ENCODE results near the gene AHDC1. TPM values are rescaled to one million over a fixed set of nuclear protein-coding genes. Genes with fewer than 3 reads are reported as not detected.
"Not testable (repeated sequence)": the region's sequence is repeated elsewhere in the genome, so short reads cannot be mapped to it uniquely, and the experiment has no call there.

The AHDC1 gene
- total RNA-seq, 5 donors from 2014 or later (not counting 1 experiment from before 2014, with no cell fraction given): 21.9 to 26.4 (median 23.1) TPM

DNA sequence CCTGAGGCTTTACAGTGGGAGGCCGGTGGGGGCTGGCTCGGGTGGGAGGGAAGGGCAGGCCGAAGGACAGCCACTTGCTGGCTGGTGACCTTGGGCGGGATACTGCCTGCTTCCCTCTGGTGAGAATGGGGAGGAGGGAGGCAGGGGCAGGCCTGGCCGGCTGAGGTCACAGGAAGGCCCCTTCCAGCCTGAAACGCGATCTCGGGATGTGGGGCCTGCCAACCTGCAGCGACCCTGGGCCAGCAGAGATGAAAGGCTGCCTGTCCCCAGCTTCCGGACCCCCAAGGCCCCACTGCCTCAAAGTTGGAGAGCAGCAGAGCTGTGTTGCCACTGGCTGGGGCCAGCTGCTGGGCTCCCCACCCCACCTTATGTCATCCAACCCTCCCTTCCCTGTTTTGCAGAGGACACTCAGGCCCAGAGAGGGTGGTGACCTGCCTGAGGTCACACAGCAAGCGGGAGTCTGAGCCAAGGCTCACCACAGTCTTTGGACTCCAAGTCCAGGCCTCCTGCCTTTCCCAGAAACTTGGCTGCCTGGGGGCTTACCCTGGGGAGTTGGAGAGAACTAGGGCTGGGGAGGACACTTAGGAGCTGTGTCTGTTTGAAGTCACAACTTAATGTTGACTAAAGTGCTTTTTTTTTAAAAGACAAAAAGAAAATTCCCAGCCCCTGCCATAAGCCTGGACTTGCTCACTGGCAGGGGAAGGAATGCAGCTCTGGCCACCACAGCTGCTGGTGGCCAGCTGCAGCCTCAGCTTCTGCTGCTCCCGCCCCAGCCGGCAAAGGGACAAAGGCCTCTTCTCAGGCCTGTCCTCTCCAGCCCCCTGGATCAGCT, 99.1 kb downstream of the AHDC1 start:
- H3K9me3 Mint-ChIP-seq: no peaks in the 10 kb centered on the region
- no peaks in the 10 kb centered on the region for H3K9me3 ChIP-seq
- no peak overlapping the region for H3K27ac ChIP-seq (ENCODE audit: low read length)
- H3K27me3 ChIP-seq (replicated peaks in 1 of 2; ENCODE audit: control insufficient read depth in 2 of 2, extremely low read depth in 1 of 2, insufficient read depth in 2 of 2, low read length in 1 of 2): no peaks in the 10 kb centered on the region
- no peaks in the 10 kb centered on the region for H3K4me1 Mint-ChIP-seq
- no peak overlapping the region for H3K4me3 ChIP-seq (ENCODE audit: control insufficient read depth in 1 of 2, extremely low read depth in 1 of 2, low read length in 1 of 2)
- H3K4me3 Mint-ChIP-seq: no peak overlapping the region
- H3K4me1 ChIP-seq (ENCODE audit: control insufficient read depth in 1 of 2, extremely low read depth in 1 of 2, insufficient read depth in 2 of 2, low read length in 2 of 2): no peaks in the 10 kb centered on the region
- H3K27me3 Mint-ChIP-seq: no peaks in the 10 kb centered on the region
- no peak overlapping the region for H3K27ac Mint-ChIP-seq
- 96% methylated on average over 13 of the region's 13 CpGs for WGBS (ENCODE audit: insufficient coverage)
- CTCF ChIA-PET: interaction anchor here in 1 of 2 donors (0.6 kb wide), 1 partner anchor 145 kb away, joined by 4 read pairs; no protein-coding TSS in a partner anchor
- DNase-seq: no peak
- ATAC-seq (replicated peaks in 1 of 4): no peak
- POLR2A ChIA-PET: interaction anchor here (0.6 to 0.8 kb wide), 2 partner anchors 8 to 86 kb away, joined by 3 to 4 read pairs; no protein-coding TSS in a partner anchor
- H3K36me3 Mint-ChIP-seq: no peaks in the 10 kb centered on the region
- no peaks in the 10 kb centered on the region for H3K36me3 ChIP-seq (ENCODE audit: control insufficient read depth in 2 of 2, extremely low read depth in 1 of 2, insufficient read depth in 1 of 2, low read length in 1 of 2)

DNA sequence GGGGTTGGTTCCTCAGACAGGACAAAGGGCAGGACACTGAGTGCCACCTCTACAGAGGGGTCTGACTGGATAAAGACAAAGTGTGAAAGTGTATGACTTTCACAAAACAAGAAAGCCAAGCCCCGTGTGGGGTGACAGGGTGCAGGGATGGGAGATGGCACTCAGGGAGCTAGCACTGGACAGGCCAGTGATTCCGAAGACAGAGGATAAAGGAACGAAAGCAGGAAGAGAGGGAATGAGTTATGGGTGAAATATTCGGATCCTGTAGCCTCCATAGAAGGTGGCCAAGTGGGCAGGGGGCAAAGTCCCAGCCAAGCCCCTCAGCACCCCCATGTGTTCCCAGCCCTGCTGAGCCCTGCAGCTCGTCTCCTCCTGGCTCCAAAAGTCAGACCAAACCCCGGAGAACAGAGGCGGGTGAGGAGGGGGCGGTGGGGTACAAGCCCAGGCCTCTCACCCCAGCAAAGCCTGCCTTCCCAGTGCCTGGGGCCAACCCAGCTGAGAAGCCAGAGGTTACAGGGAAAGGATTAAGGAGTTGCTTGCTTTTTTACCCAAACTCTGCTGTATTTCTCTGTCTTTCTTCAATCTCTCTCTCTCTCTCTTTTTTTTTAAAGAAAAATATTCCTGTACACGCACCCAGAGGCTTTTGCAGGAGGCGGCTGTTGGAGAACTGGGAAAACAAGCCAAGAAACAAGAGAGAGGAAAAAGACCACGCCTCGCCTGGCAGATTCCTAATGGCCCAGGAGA, 99.9 kb downstream of the AHDC1 start:
- Histone ChIP-seq H3K4me1 (ENCODE audit: control insufficient read depth in 1 of 2, extremely low read depth in 1 of 2, insufficient read depth in 2 of 2, low read length in 2 of 2) (no peaks in the 10 kb centered on the region), H3K4me3 (ENCODE audit: control insufficient read depth in 1 of 2, extremely low read depth in 1 of 2, low read length in 1 of 2) (no peak overlapping the region), H3K36me3 (ENCODE audit: control insufficient read depth in 2 of 2, extremely low read depth in 1 of 2, insufficient read depth in 1 of 2, low read length in 1 of 2) (no peaks in the 10 kb centered on the region), H3K9me3 (no peaks in the 10 kb centered on the region), H3K27ac (ENCODE audit: low read length) (no peak overlapping the region), H3K27me3 (replicated peaks in 1 of 2; ENCODE audit: control insufficient read depth in 2 of 2, extremely low read depth in 1 of 2, insufficient read depth in 2 of 2, low read length in 1 of 2) (peaks cover 0 to under 1% of the 10 kb centered on the region in 2 experiments)
- no peaks in the 10 kb centered on the region for H3K27me3 Mint-ChIP-seq
- no peaks in the 10 kb centered on the region for H3K36me3 Mint-ChIP-seq
- H3K9me3 Mint-ChIP-seq: no peaks in the 10 kb centered on the region
- no peak overlapping the region for H3K4me3 Mint-ChIP-seq
- ChIA-PET POLR2A (no interaction called here), CTCF (no interaction called here)
- 89% methylated on average over 3 of the region's 12 CpGs for WGBS (ENCODE audit: insufficient coverage)
- DNase-seq (no peak), ATAC-seq (replicated peaks in 1 of 4) (no peak)
- no peak overlapping the region for H3K27ac Mint-ChIP-seq
- no peaks in the 10 kb centered on the region for H3K4me1 Mint-ChIP-seq

DNA sequence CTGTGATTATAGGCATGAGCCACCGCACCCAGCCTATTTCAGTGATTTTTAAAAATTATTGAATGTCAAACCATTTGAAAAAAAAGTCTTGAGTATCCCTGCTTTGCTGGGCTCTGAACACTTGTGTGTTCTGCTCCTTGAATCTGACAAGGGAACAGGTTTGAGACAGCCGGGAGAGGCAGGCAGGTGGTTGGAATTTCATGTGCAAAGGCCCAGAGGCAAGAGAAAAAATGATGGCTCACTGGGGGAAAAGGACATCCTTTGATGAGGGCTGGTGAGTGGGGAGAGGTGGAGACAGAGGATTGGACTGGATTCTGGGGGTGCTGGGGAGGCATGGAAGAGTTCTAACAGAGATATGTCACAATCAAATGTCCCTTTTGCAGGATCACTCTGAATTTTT, 100.9 kb downstream of the AHDC1 start:
- H3K27me3 ChIP-seq (replicated peaks in 1 of 2; ENCODE audit: control insufficient read depth in 2 of 2, extremely low read depth in 1 of 2, insufficient read depth in 2 of 2, low read length in 1 of 2): peaks cover 0 to 5% of the 10 kb centered on the region in 2 experiments
- Mint-ChIP-seq H3K9me3 (no peaks in the 10 kb centered on the region), H3K27me3 (no peaks in the 10 kb centered on the region), H3K4me3 (no peak overlapping the region), H3K4me1 (no peaks in the 10 kb centered on the region), H3K36me3 (no peaks in the 10 kb centered on the region), H3K27ac (no peak overlapping the region)
- DNase-seq (no peak), ATAC-seq (replicated peaks in 1 of 4) (no peak)
- H3K4me3 ChIP-seq (ENCODE audit: control insufficient read depth in 1 of 2, extremely low read depth in 1 of 2, low read length in 1 of 2): no peak overlapping the region
- no peaks in the 10 kb centered on the region for H3K4me1 ChIP-seq (ENCODE audit: control insufficient read depth in 1 of 2, extremely low read depth in 1 of 2, insufficient read depth in 2 of 2, low read length in 2 of 2)
- no peaks in the 10 kb centered on the region for H3K36me3 ChIP-seq (ENCODE audit: control insufficient read depth in 2 of 2, extremely low read depth in 1 of 2, insufficient read depth in 1 of 2, low read length in 1 of 2)
- no peaks in the 10 kb centered on the region for H3K9me3 ChIP-seq
- ChIA-PET POLR2A (no interaction called here), CTCF (interaction anchor here in 1 of 2 donors (1.0 kb wide), 1 partner anchor 87 kb away, joined by 4 read pairs; no protein-coding TSS in a partner anchor)
- H3K27ac ChIP-seq (ENCODE audit: low read length): no peak overlapping the region
- 100% methylated on average over 1 of the region's 2 CpGs for WGBS (ENCODE audit: insufficient coverage)

DNA sequence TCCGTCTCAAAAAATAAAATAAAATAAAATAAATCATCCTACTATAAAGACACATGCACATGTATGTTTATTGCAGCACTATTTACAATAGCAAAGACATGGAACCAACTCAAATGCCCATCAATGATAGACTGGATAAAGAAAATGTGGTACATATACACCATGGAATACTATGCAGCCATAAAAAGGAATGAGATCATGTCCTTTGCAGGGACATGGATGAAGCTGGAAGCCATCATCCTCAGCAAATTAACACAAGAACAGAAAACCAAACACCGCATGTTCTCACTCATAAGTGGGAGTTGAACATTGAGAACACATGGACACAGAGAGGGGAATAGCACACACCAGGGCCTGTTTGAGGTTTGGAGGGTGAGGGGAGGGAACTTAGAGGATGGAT, 102.8 kb downstream of the AHDC1 start:
- H3K4me3 ChIP-seq (ENCODE audit: control insufficient read depth in 1 of 2, extremely low read depth in 1 of 2, low read length in 1 of 2); CTCF ChIA-PET; DNase-seq; H3K27ac Mint-ChIP-seq; H3K4me3 Mint-ChIP-seq; H3K36me3 Mint-ChIP-seq; POLR2A ChIA-PET; H3K27me3 Mint-ChIP-seq; H3K9me3 Mint-ChIP-seq; H3K9me3 ChIP-seq; ATAC-seq (replicated peaks in 1 of 4); H3K36me3 ChIP-seq (ENCODE audit: control insufficient read depth in 2 of 2, extremely low read depth in 1 of 2, insufficient read depth in 1 of 2, low read length in 1 of 2); H3K4me1 Mint-ChIP-seq; H3K27me3 ChIP-seq (replicated peaks in 1 of 2; ENCODE audit: control insufficient read depth in 2 of 2, extremely low read depth in 1 of 2, insufficient read depth in 2 of 2, low read length in 1 of 2); H3K4me1 ChIP-seq (ENCODE audit: control insufficient read depth in 1 of 2, extremely low read depth in 1 of 2, insufficient read depth in 2 of 2, low read length in 2 of 2); H3K27ac ChIP-seq (ENCODE audit: low read length): not testable (repeated sequence)
- WGBS (ENCODE audit: insufficient coverage): no CpG with 5 or more reads among the region's 2 CpGs

DNA sequence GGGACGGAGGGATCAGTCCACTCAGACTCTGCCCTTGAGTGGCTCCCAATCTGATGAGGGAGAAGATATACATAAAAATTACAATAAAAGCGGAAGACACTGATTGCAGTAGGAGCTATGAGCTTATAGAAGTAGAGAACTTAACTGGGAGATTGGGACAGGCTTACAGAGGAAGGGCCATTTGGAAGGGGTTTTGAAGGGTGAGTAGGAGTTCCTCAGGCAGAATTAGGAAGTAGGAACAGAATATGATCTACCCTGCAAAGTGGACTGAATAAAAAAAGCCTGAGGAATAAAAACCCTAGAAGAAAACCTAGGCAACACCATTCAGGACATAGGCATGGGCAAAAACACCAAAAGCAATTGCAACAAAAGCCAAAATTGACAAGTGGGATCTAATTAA, 104.8 kb downstream of the AHDC1 start:
- Histone ChIP-seq H3K27ac (ENCODE audit: low read length) (no peak overlapping the region), H3K9me3 (no peaks in the 10 kb centered on the region), H3K27me3 (replicated peaks in 1 of 2; ENCODE audit: control insufficient read depth in 2 of 2, extremely low read depth in 1 of 2, insufficient read depth in 2 of 2, low read length in 1 of 2) (peaks cover 0 to 10% of the 10 kb centered on the region in 2 experiments), H3K4me3 (ENCODE audit: control insufficient read depth in 1 of 2, extremely low read depth in 1 of 2, low read length in 1 of 2) (no peak overlapping the region), H3K36me3 (ENCODE audit: control insufficient read depth in 2 of 2, extremely low read depth in 1 of 2, insufficient read depth in 1 of 2, low read length in 1 of 2) (no peaks in the 10 kb centered on the region), H3K4me1 (ENCODE audit: control insufficient read depth in 1 of 2, extremely low read depth in 1 of 2, insufficient read depth in 2 of 2, low read length in 2 of 2) (no peaks in the 10 kb centered on the region)
- no peaks in the 10 kb centered on the region for H3K9me3 Mint-ChIP-seq
- no CpG with 5 or more reads among the region's 2 CpGs for WGBS (ENCODE audit: insufficient coverage)
- H3K27ac Mint-ChIP-seq: no peak overlapping the region
- peaks cover 0 to 3% of the 10 kb centered on the region in 2 donors for H3K27me3 Mint-ChIP-seq
- no peaks in the 10 kb centered on the region for H3K4me1 Mint-ChIP-seq
- H3K4me3 Mint-ChIP-seq: no peak overlapping the region
- DNase-seq: no peak
- no peak for ATAC-seq (replicated peaks in 1 of 4)
- ChIA-PET POLR2A (no interaction called here), CTCF (interaction anchor here in 1 of 2 donors (0.9 kb wide), 1 partner anchor 9 kb away, joined by 3 read pairs; the partner anchor contains the start of gene WASF2)
- H3K36me3 Mint-ChIP-seq: no peaks in the 10 kb centered on the region

DNA sequence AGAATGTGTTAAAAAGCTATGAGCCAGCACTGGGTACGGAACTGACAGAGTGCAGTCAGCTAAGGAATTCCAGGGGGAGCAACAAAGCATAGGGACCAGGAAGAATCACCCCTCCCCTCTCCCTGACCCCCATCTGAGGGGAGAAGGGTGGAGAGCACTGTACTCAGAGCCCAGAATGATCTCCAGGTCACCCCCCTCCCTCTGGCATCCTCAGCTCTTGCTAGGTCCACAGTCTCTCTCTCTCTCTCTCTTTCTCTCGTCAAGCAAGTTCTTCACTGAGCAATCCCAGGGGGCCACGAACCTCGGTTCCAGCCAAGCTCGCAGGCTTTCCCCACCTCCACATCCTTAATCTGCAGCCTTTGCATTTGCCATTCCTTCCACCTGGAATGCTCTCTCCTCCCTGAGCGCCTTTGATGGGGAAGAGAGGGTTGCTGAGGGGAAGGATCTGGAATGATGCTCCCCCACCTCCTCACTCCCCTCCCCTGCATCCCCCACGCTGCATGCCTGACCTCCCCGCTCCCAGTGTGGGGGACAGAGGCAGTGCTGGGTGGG, 107.3 kb downstream of the AHDC1 start:
- 45% methylated on average over 1 of the region's 8 CpGs for WGBS (ENCODE audit: insufficient coverage)
- POLR2A ChIA-PET: interaction anchor here in 1 of 2 donors (1.0 kb wide), 1 partner anchor 8 kb away, joined by 3 read pairs; no protein-coding TSS in a partner anchor
- no peak overlapping the region for H3K27ac ChIP-seq (ENCODE audit: low read length)

More for the DNA sequence above, 107.3 kb downstream of the AHDC1 start:
- H3K36me3 Mint-ChIP-seq: no peaks in the 10 kb centered on the region
- DNase-seq: no peak
- Histone ChIP-seq H3K4me3 (ENCODE audit: control insufficient read depth in 1 of 2, extremely low read depth in 1 of 2, low read length in 1 of 2) (no peak overlapping the region), H3K4me1 (ENCODE audit: control insufficient read depth in 1 of 2, extremely low read depth in 1 of 2, insufficient read depth in 2 of 2, low read length in 2 of 2) (no peaks in the 10 kb centered on the region), H3K27me3 (replicated peaks in 1 of 2; ENCODE audit: control insufficient read depth in 2 of 2, extremely low read depth in 1 of 2, insufficient read depth in 2 of 2, low read length in 1 of 2) (peaks cover 0 to 10% of the 10 kb centered on the region in 2 experiments), H3K36me3 (ENCODE audit: control insufficient read depth in 2 of 2, extremely low read depth in 1 of 2, insufficient read depth in 1 of 2, low read length in 1 of 2) (no peaks in the 10 kb centered on the region), H3K9me3 (no peaks in the 10 kb centered on the region)
- H3K9me3 Mint-ChIP-seq: no peaks in the 10 kb centered on the region
- peaks cover 0 to 3% of the 10 kb centered on the region in 2 donors for H3K27me3 Mint-ChIP-seq
- H3K27ac Mint-ChIP-seq: no peak overlapping the region
- CTCF ChIA-PET: no interaction called here
- no peak for ATAC-seq (replicated peaks in 1 of 4)
- peaks cover 0 to 5% (median 3%) of the 10 kb centered on the region in 3 donors for H3K4me1 Mint-ChIP-seq
- H3K4me3 Mint-ChIP-seq: no peak overlapping the region

All from T-cell (primary cell).